H1 (cell line): ENCODE data around the gene APBA2. TPM values are rescaled to one million over a fixed set of nuclear protein-coding genes. Genes with fewer than 3 reads are reported as not detected.

Experiments
- CTBP2 ChIP-seq: IDR thresholded peaks from 2 replicates; pipeline ENCODE4 v1.7.0; 2011; ENCODE audit warnings: borderline replicate concordance, mild to moderate bottlenecking, moderate library complexity, mixed read lengths, low read length; ENCODE audit not compliant: insufficient read depth, insufficient read length
- HDAC2 ChIP-seq, 2 experiments: fragments of 300-600 bp in 1 of 2; sonication (generic) in 1 of 2; IDR thresholded peaks; 2 replicates each; pipeline ENCODE4 v1.6.1; 2011 to 2012; ENCODE audit warnings: low read depth in 2 of 2, low read length in 2 of 2, mild to moderate bottlenecking in 2 of 2, moderate library complexity in 2 of 2, borderline replicate concordance in 1 of 2, inconsistent platforms in 1 of 2
- SUZ12 ChIP-seq: fragments of 200-600 bp; sonication (generic); IDR thresholded peaks from 2 replicates; pipeline ENCODE4 v1.6.1; 2012; ENCODE audit warnings: mild to moderate bottlenecking, inconsistent platforms, low read length, moderate library complexity, mixed read lengths
- polyA plus RNA-seq, 7 experiments: library from polyadenylated mRNA; depleted of rRNA in 3 of 7; stranded (reverse) in 5 of 7; unstranded in 2 of 7; fragments of >200 nt in 5 of 7; fragments of 200-250 nt in 2 of 7; gene quantifications; 1 replicate in 5 of 7; 2 replicates in 1 of 7; 4 replicates in 1 of 7; pipeline versions ENCODE4 v1.2.1 to v1.2.3, GENCODE V29; 2011 to 2013; ENCODE audit warnings: missing spikeins in 2 of 7, mixed read lengths in 2 of 7
- total RNA-seq: library from RNA; stranded (reverse); fragmentation: NEBNext Ultra II Directional; extraction: Animal tissue kit (Norgen Biotek cat#: 25700); gene quantifications from 2 replicates; pipeline ENCODE4 v1.2.1, GENCODE V29; 2021
- TF ChIP-seq, protein P1 (sequence below): IDR thresholded peaks from 2 replicates; pipeline ENCODE4 v1.6.1; 2012; ENCODE audit warnings: inconsistent platforms

Gene APBA2
- total and polyA plus RNA-seq, 2 of the 8 experiments (the other 6 are each of a cell fraction or from before 2014, with no cell fraction given), result 15.5 to 19.0 TPM

DNA sequence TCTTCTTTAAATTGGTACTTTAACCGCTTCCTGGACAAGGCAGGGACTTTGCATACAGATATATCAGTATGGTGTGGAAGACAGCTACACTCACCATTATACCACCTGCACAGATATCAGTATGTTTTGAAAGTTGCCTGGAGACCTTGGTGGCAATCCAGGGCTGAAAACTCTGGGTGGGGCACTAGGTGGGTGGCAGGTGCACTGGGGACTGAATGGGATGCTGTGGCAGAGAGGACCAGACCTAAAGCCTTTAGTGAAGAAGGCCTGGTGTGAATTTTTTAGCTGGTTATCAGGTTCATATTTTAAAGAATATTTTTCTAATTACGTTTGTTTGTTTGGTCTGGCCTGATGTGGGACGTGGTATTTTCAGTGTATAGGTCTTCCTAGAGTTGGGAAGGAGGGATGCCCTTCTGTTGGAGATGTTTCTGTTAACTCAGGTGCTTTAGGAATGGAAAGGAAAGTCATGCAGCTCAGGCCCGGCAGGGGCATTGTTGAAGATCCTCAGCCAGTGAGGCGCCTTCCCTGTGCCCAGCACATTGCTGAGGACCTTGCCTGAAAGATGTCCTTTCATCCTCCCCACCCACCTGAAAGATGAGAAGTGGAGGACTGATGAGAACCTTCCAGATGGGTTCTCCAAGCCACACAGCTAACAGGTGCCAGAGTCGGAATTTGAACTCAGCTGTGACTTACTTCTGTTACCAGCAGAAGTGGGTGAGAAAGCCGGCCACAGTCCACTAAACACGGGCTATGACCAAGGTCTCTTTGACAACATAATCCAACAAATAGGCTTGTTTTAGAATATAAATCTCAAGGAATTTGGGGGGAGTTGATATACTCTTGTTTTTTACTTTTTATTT lies 77.3 kb downstream of the APBA2 start (continued):
- TF ChIP-seq HDAC2 (IDR thresholded peaks at IDR 0.05; ENCODE audit: borderline replicate concordance in 1 of 2, low read depth in 2 of 2, low read length in 2 of 2) (no peak), CTBP2 (no peak), SUZ12 (no peak)
- TF ChIP-seq, protein P1, sequence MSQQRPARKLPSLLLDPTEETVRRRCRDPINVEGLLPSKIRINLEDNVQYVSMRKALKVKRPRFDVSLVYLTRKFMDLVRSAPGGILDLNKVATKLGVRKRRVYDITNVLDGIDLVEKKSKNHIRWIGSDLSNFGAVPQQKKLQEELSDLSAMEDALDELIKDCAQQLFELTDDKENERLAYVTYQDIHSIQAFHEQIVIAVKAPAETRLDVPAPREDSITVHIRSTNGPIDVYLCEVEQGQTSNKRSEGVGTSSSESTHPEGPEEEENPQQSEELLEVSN, result no peak
